ENCODE results near the gene UGT1A4.

UGT1A4 gene

DNA sequence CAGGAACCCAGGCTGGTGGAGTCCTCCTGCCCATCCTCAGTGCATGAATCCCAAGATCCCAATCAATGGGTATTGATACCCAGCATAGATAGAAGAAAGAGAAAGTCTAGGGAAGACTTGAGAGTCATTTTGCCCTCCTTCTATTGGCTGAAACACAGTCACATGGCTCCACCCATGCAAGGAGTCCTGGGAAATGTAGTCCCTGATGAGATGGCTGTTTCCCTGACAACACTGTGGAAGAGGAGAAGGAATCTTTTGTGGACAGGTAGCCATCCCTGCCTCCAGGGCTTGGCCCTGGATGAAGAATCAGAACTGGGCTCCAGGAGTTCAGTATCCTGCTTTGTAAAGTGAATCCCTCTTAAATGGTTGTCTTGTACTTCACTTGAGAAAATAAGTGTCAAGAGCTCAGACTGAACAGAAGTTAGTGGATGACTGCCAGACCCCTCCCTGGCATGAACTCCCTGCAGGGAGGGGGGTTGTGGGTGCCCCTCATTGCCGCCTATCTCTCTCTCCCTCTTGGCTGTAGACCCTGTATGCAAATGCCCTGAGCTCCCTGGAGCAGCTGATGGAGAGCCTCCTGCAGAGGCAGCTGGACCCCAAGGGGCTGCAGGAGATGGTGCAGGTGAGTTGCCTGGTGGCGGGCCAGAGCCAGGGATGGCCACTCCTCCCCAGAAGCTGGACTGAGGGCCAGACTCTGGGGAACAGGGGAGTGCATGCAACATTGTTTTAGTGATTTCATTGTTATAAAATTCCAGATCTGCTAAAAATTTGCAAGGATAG is 95.7 kb downstream of the UGT1A4 start:
- DNase-seq = no peak

DNA sequence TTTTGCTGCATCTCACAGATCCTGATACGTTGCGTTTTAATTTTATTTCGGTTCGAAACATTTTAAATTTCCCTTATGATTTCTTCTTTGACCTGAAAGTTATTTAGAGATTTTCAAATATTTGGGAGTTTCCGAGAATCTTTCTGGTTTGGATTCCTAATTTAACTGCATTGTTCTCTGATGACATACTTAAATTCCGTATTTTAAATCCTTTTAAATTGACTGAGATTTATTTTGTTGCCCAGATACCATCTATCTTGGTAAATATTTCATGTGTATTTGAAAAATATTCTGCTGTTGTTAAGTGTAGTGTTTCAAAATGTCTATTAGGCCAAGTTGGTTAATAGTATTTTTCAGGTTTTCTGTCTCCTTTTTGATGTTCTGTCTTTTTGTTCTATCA is 97.3 kb downstream of the UGT1A4 start:
- no peak for DNase-seq

- DNase-seq = no peak
Observed at GRCh38 chr2:233816334-233816733, 97.8 kb downstream of the UGT1A4 start.

DNA sequence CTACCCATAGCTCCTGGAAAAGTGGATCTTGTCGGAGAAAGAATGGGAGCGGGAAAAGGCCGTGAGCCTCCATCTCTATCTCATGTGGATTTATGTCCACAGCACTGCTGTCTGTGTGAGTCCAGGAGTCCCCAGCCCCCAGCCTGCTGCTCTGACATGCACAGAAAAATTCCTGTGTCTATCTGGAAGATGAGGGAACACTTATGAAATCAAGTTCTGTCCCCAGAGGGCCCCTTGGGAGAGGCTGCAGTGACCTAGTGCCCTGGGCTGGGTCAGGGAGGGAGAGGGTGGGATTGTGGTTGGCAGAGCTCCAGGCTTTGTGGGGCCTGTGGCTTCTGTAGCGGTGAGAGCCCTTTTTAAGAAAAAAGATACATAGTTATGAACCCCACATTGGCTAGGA is 98.2 kb downstream of the UGT1A4 start:
- DNase-seq = no peak

DNA sequence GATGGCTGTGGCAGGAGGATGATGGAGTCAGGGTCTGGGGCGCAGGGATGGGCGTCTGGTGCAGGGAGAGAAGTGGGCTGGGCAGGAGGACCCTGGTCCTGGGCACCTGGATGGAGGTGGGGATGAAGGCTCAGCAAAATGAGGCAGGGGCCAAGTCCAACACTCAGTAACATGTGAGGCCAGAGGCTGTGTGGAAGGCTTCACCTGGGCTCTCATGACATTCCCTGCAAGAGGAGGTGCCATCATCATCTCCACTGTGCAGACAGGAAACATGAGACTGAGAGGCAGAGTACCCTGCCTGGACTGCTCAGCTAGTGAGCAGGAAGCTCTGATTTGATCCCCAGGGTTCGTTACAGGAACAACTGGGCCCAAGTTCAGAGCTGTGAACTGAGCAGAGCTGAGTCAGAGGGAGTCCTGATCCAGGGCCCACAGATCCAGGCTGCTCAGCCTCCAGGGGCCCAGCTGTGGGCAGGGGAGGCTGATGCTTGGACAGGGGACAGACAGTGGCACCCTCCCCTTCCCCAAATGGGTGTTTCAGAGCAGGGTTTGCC is 98.9 kb downstream of the UGT1A4 start:
- DNase-seq = no peak

- DNase-seq = no peak
Observed at GRCh38 chr2:233817995-233818638, 99.6 kb downstream of the UGT1A4 start.

DNA sequence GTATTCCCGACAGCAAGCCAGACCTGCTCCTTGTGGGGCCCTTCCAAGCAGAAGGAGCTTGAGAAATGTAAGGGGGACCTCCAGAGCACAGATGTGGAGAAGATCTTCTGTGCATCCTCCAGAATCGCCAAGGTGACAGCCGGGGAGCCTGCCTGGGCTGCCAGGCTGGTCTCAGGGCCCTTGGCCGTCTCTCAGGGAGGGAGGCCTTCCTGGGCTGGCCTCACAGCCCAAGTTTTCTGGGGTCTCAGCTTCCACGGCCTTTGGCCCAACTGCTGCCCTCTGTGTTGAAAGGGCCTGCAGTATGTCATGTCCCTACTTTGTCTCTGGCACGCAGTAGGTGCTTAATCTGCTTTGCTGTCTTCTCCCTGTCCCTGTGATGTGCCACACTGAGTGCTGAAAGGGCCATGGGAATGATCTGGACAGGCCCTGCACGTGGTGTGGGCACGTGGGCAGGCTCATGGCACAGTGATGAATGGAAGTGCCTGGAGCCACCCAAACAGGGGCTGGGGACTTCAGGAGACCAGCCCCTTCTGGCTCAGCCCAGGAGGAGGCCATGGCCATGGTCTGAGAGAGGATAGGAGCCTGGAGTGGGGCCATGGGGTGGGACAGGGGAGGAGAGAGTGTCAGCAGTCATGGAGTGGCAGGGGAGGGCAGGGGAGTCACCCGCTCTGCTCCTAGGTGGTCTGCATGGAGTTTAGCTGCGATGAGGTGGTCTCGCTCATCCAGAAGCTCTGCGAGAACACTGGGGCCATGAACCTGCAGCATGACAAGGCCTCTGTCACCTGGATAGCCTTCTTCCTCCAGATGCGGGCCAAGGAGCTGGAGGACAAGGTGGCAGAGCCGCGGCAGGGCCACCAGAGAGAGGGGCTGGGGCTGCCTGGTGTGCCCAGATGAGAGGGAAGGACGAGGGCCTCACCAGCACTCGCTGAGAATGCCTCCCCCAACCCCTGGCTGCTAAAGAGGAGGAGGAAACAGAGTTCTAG is 100.4 kb downstream of the UGT1A4 start:
- no peak for DNase-seq

DNA sequence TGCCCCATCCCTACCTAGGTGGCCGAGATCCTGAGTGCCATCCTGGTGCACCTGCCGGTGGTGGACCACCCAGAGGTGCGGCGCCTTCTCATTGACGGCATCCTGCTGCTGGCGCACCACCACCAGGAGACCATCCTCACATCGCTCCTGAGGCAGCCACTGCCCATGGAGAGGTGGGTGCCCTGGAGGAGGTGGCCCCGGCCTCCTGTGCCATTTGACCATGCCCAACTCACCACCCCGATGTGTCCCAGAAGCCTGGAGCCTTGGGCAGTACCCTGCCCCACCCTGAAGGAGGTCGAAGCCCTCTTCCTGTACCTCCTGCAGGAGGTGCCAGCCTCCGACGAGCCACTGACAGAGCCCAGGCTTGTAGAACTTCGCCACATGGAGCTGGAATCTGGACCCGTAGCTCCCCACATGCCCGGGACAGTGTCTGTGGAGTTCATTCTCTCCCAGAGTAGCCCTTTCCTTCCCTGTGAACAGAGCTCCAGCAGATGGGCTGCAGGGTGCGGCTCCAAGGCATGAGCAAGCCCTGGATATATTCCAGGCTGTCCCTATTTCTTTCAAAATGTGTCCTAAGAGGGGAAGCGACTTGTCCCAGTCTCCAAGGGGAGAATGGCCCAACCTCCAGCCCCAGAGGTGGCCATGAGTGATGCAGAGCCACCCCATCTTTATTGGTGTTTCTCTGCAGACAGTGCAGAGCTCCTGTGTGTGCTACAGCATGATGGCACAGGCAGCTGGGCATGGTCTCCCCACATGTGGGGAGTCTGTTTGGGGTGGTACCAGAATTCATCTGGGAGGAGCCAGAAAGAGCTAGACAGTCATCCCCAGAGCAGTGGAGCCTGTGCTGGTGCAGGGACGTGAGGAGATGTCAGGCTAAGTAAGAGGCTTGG is 101.6 kb downstream of the UGT1A4 start:
- no peak for DNase-seq

GRCh38 chr2:233820774-233821105 is 102.2 kb downstream of the UGT1A4 start:
- no peak for DNase-seq

- no peak for DNase-seq
Observed at GRCh38 chr2:233821196-233821595, 102.7 kb downstream of the UGT1A4 start.

DNA sequence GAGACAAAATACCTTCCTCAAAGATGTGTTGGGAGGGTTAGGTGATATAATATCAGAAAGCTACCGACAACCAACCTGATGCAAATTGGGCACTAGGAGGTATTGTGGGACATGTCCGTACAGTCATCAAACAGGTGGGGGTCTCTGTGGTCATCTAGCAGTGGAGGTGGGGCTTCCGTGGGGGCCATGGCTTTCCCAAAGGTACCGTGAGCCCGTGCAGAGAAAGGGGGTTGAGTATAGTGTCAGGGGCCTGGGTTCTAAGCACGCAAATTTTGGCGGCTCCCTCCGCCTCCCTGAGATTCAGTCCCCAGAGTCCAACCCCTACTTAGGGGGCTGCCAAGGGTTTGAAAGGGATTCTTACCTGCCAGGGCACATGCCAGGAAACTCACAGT is 103.2 kb downstream of the UGT1A4 start:
- DNase-seq = no peak

DNA sequence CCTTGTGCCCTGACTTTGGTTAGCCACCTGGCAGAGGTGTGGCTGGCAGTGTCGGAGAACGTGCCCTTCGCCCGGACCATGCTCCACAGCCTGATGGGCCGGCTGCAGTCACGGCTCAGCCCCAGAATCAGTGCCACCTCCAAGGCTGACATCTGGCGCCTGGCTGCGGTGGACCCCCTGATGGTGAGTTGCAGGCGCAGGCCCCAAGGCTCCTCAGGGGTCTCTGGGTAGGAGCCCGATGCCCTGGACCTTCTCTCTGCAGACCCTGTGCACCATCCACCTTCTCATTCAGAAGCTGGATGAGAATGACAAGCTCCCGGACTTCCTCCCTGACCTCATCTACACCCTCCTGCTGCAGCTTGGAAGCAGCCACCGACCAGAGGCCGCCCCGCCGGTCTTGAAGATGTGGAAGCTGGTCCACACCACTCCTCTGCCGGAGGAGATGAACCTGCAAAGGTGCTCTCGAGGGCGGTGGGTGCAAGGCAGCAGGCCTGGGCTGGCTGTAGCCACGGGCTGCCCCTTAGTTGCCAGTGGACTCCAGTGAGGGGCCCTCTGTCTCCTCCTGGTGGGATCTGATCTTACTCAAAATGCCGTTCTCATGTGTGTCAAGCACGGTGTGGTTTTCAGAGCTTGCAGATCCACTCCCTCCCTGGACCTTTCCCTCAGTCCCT is 103.7 kb downstream of the UGT1A4 start:
- no peak for DNase-seq
